K562 treated with DMSO at 1 percent for 12 hours (cell line): Measurements from ENCODE around the gene PLA2G2E. TPM values are rescaled to one million over a fixed set of nuclear protein-coding genes. Genes with fewer than 3 reads are reported as not detected.

ENCODE experiments used
- total RNA-seq: library from RNA; unstranded; fragments of 300-600 nt; gene quantifications from 2 replicates; pipeline ENCODE4 v1.2.3, GENCODE V29; 2022; ENCODE audit not compliant: insufficient read depth

Gene PLA2G2E, protein sequence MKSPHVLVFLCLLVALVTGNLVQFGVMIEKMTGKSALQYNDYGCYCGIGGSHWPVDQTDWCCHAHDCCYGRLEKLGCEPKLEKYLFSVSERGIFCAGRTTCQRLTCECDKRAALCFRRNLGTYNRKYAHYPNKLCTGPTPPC
- total RNA-seq = not detected in 2 replicates

DNA sequence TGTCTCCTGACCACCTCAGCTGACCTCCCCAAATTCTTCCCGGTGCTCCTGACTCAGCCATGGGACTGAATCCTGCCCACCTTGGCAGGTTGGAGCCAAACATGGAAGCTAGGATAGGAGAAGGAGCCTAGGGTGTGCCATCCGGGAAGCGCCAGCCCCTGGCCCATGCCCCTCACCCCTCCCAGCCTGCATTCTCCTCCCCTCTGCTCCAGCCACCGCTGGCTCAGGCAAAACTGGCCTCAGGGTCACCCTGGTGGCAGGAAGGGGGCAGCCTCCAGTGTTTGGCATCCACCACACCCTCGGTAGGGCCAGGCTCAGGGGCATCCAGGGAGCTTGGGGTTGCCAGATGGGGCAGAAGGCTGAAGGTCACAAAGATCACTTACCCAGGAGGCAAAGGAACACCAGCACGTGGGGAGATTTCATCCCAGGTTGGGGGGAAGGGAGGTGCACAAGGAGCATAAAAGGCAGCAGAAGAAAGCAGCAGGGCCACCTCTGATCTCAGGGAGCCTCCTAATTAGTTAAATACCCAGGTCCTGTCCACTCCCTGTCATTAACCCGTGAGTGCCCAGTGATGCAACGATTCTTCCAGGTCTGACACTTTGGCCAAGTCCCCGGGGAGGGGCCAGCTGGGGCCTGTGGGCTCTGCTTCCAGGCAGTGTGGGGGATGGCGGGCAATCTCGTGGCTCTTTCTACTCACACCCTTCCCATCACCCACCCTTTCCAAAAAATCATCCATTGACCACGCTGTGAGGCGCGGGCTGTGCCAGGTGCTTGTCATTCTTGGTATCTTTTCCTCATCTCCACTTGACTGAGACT lies at the start of gene PLA2G2E:
PLA2G2E (minus strand) TSS at position 481 of the 816 bp plus-strand sequence; CDS start at position 423, 58 bp downstream.

DNA sequence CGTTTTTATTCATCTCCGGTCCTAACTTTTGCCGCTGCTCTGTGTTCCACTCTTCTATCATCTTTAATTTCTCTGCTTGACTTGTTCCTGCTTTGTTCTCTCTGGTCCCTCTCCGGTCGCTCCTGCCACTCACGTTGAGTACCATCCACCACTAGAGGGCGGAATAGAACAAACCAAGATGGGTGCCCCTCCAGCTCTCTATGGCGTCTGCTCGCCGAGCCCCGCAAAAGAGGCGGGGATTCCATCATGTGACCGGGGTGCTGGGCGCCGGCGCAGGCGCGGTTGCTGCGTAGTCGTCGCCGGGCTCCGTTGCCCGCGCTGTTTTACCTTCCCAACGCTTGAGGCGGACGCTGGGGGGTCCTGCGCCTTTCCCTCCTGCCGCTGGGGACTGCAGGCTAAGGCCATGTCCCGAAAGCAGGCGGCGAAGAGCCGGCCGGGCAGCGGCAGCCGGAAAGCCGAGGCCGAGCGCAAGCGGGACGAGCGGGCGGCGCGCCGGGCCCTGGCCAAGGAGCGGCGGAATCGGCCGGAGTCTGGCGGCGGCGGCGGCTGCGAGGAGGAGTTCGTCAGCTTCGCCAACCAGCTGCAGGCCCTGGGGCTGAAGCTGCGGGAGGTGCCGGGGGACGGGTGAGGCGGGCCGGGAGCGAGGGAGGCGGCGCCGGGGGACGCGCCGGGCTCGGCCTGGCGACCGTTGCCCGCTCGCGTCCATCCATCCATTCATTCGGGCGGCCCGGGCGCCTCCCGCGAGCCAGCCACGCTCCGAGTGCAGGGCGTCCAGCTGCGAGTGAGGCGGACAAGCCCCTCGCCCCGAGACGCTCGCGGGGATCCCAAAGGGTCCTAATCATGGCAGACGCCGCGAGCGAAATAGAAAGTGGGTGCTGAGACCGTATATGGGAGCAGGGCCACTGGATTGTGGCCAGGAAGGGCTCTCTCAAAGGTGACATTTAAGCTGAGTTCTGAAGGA lies 41.0 kb downstream of the PLA2G2E start, which contains the start of gene OTUD3:
OTUD3 (plus strand) TSS at position 285 of the 961 bp plus-strand sequence; CDS start at position 404, 119 bp downstream.

Other genes with a start within 250 kb of the PLA2G2E start
- 4.2 and 5.0 TPM in 2 replicates for gene TMCO4, start 123.7 kb downstream of the PLA2G2E start, total RNA-seq
- not detected in 2 replicates for gene RNF186, start 108.3 kb downstream of the PLA2G2E start, total RNA-seq
- 2.1 and 24.5 TPM in 2 replicates for gene OTUD3, start 41.2 kb downstream of the PLA2G2E start, total RNA-seq
- not detected in 2 replicates for gene PLA2G2A, start 56.0 kb upstream of the PLA2G2E start, total RNA-seq
- not detected in 2 replicates for gene PLA2G5, start 146.6 kb upstream of the PLA2G2E start, total RNA-seq
- gene PLA2G2D, start 195.9 kb upstream of the PLA2G2E start, total RNA-seq = not detected in 2 replicates
- gene PLA2G2F, start 215.7 kb upstream of the PLA2G2E start, total RNA-seq = not detected in 2 replicates